Activated CD4-positive, alpha-beta T cell treated with anti-CD3 and anti-CD28 coated beads, Interleukin-2, Interleukin-4, amounts not matched to agents 100 ng/mL and 50 ng/mL, durations not matched to agents 16 hours and 8 hours (primary cell): ENCODE results near the gene FUT8.

Experiments used
- DNase-seq: peaks from one replicate; pipeline ENCODE4 v3.0.0-alpha.2; 2020; ENCODE audit warnings: low spot score

FUT8 gene

GRCh38 chr14:65412032-65412846 is at the start of gene FUT8:
FUT8 (plus strand) TSS chr14:65412730; CDS start chr14:65561564, 148,834 bp downstream.
- peak; percentile 97 for DNase-seq

- no peak for DNase-seq
These were observed 45.5 kb upstream of the FUT8 start for GRCh38 chr14:65366802-65367565.

DNA sequence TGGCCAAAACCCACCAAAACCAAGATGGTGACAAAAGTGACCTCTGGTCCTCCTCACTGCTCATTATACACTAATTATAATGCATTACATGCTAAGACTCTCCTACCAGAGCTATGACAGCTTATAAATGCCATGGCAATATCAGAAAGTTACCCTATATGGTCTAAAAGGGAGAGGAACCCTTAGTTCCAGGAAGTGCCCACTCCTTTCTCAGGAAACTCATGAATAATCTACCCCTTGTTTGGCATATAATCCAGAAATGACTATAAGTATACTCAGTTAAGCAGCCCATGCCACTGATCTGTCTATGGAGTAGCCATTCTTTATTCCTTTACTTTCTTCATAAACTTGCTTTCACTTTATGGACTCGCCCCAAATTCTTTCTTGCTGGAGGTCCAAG is 43.0 kb upstream of the FUT8 start:
- DNase-seq = peak; percentile 78

DNA sequence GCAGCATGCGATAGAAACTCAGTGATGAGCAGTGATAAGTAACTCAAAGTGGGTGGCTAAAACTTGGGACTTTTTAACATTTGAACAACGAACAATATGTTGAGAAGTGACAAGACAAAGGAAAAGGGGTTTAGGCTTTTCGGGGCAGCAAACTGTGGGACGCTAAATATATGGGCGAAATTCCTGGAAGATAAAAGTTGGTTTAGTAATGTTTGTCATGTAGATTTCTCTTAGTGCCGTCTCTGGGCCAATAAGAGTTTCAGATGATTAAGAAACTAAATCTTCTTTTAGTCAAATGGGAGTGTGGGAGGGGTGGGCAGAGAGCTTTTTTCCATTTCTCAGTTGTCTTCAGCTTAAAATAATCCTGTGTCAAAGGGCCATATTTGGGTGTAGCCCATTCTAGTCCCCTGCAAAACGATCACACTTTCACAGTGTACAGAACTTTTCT is 41.7 kb upstream of the FUT8 start:
- peak; percentile 19 for DNase-seq

DNA sequence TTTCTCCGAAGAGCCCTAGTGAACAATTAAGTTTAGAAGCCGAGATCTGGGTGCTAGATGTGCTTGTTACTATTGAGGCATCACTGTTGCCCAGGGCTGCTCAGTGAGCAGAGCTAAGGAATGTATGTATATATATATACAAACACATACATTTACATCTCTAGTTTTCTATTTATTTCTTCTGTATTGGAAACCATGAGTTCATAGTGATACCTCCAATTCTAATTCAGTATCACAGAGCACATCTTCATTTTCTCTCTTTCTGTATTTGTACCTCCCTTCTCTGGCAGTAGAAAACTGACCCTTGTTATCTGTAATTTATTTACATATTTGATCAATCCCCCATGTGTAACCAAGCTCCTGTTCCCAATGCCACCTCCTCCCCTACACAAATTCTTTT is 40.7 kb upstream of the FUT8 start:
- no peak for DNase-seq

DNA sequence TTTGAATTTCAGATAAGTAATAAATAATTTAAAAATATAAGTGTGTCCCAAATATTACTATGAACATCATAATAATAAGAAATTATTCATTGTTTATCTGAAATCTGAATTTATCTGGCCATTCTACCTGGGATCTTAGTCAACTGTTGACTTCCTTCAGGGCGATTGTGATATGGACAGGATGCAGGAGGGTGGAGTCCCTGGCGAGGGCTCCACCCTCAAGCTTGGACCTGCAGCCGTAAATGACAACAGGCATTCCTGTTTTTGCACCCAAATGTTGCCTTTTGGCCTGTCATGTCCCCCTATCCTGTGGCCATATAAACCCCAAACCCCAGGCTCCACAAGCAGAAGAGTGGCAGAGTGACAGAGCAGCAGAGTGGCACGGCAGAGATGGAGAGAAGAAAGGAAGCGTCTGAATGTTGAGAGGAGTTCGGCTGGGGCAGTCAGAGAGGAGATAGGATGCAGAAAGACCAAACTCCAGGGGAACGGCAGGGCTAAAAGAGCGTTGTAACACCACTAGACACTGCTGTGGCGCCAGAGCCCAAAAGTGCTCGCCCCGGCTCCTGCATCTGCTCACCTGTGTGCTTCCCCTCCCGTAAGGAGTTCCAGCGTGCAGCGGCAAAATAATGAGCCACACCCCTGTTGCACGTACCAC is 39.4 kb upstream of the FUT8 start:
- no peak for DNase-seq

DNA sequence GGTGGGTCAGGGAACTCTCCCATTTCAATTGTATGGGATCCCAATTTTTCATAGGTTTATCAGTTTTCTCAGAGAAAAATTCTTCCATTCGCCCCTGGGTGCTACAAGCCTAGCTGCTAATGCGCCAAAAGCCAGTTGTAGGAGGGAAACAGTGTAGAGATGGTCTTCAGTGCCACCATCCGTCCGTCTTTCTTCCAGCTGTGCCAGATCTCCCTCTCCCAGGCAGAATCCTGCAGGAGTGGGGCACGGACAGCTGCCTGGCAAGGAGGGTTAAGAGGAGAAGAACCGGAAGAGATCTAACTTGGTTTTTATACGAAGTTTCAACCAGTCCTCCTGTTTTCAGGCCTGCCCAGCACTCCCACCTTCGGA is 38.9 kb upstream of the FUT8 start:
- no peak for DNase-seq

DNA sequence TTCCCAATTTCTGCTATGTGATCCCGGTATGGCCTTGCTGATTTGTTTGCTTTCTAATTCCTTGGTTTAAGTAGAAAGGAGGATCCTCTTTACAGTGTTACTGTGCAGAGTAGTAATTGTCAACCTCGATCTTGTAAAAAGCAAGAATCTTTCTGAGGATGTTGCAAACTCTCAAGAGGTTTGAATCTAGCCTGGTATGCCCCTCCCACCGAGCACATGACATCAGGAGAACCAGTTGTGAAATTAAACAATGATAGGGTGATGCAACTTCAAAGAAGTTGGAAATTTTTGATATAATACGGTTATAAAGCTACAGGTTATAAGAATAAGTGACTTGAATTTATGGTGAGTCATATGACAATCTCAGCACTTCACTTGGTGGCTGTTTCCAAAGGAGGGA is 35.0 kb upstream of the FUT8 start:
- no peak for DNase-seq

GRCh38 chr14:65382586-65382985 is 29.9 kb upstream of the FUT8 start:
- DNase-seq = no peak

- DNase-seq = no peak
These were observed 25.4 kb upstream of the FUT8 start for GRCh38 chr14:65387171-65387570.

GRCh38 chr14:65387628-65388027 is 24.9 kb upstream of the FUT8 start:
- no peak for DNase-seq

- DNase-seq = no peak
These were observed 20.2 kb upstream of the FUT8 start for GRCh38 chr14:65392296-65392695.

GRCh38 chr14:65396082-65396910 is 16.2 kb upstream of the FUT8 start:
- DNase-seq = no peak

- no peak for DNase-seq
These were observed 9.3 kb upstream of the FUT8 start for GRCh38 chr14:65403231-65403630.

DNA sequence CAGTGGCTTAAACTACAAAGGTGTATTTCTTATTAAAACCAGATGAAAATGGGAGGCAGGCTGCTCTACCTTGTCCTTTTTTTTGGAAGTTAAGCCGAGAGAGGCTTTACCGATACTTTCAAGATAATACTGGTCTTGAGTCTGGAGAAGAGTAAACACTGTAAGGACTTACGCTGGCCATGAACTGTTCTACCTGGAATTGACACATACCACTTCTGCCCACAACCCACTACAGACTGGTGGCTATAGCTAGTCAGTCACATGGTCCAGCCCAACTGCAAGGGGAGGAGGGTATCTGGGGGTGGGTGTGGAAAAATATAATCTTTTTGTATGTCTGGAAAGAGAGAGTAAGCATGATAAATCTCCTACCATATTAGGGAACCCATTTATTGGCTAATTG is 4.4 kb upstream of the FUT8 start:
- no peak for DNase-seq

DNA sequence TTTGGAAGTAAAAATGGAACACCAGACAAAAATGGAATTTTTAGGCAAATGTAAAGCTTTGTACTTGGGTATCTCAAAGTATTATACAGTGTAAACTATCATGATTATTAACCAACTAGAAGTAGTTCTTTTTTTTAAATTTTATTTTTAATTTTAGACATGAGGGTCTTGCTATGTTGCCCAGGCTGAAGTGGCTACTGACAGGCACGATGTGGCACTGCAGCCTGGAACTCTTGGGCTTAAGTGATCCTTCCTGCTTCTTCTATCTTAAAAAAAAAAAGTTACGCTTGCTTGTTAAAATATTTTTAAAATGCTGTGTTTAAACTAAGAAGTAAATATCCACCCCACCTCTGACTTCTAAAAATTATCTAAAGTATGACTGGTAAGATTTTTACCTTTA is 1.9 kb upstream of the FUT8 start:
- DNase-seq = no peak

DNA sequence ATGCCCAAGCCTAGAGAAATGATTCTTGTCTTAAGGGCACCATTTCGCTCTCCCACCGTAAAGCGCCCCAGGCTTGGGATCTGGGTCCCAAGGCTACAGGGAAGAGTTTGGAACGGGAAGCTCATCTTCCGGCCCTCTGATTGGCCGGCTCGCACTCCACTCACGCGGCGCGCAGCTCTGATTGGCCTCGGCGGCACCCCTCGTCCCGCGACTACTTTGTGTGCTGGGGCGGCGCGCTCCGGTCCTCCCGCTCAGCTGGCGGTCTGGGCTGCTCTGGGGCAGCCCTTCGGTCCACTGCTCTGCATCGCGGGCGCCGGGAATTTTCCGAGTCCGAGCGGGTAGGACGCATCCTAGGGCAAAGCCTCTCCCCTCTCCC is 886 bp upstream of the FUT8 start:
- peak; percentile 83 for DNase-seq

GRCh38 chr14:65412856-65413738 is 567 bp downstream of the FUT8 start:
- peak; percentile 32 for DNase-seq

GRCh38 chr14:65413739-65414045 is 1.2 kb downstream of the FUT8 start:
- DNase-seq = peak; percentile 6

DNA sequence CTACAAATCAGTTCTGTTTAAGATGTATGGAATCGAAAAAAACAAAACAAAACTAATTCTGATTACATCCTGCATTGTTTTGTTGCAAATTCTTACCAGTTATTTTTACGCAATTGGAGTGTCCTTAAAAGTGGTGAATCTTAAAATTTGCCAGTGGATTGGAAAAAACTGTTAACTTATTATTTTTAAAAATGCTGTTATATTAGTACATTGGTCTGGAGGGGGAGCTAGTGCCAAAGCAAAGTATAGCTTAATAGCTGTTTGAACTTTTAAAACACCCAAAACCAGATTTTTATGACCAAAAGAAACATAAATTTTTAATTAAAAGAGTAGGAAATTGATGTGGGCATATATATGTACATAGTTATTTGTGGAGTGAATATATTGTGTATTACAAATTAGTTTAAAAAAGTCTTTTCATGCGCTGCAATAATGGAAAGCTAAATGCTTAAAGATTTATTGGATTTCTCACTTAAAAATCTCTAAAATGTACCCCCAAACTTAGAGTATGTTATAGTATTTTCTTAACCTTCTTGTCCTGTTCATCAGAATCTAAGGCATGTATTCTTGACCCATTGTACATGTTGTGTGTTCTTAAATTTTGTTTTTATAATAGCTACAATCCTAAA is 2.5 kb downstream of the FUT8 start:
- DNase-seq = peak; percentile 16

- DNase-seq = no peak
These were observed 3.1 kb downstream of the FUT8 start for GRCh38 chr14:65415613-65416012.
